ENCODE measurements around the gene TMEM147.
"Not testable (repeated sequence)": the region's sequence is repeated elsewhere in the genome, so short reads cannot be mapped to it uniquely, and the experiment has no call there.

TMEM147 gene

GRCh38 chr19:35565016-35565856 lies 19.8 kb downstream of the TMEM147 start:
- DNase-seq: no peak

DNA sequence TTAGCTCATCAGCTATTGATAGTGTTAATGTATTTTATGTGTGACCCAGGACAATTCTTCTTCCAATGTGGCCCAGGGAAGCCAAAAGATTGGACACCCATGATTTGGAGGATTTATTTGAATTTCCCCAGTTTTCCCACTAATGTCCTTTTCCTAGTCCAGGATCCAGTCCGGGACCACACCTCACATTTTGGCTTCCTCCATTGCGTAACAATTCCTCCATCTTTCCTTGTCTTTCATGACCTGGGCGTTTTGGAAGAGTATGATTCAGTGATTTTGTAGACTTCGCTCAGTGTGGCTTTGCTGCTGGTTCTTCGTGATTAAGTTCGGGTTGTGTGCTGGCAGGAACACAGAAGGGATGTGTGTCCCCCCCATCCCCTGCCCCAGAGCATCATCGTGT lies 21.3 kb downstream of the TMEM147 start:
- DNase-seq: no peak

DNA sequence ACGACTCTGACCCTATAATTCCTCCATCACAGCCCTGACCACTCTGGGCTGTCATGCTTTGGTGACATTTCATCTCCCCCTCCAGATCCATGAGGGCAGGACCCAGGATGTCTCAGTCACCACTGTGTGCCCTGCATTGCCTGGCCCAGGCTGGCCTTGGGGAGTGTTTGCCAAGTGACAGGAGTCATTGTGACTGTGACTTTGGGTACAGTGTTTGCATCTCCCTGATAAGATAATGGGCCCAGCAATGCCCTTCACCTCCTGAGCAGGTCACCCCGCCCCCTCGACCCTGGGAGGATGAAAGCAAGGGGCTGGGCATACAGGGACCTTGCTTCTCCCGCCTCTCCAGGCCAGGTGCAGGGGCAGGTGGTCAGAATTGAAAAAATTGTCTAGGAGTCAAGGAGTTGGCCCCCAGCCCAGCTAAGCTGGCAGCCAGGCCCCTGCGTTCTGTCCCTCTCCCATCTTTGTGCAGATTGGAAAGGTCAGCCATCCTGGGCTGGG lies 23.9 kb downstream of the TMEM147 start:
- no peak for DNase-seq

GRCh38 chr19:35571406-35571965 lies 26.1 kb downstream of the TMEM147 start:
- no peak for DNase-seq

DNA sequence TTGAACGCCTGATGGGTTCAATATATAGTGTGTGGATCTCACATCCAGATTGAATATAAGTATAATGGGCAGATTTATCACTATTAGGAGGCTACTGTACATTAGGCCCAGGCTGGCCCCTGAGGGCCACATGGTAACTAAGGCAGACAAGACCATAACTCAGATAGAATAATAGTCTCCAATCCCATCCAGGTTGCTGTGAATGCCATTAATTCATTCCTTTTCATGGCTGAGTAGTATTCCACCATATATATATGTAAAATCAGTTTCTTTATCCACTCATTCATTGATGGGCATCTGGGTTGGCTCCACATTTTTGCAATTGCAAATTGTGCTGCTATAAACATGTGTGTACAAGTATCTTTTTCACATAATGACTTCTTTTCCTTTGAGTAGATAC lies 32.5 kb downstream of the TMEM147 start:
- DNase-seq: no peak

- DNase-seq: no peak
These were observed 33.3 kb downstream of the TMEM147 start for GRCh38 chr19:35578707-35579106.

DNA sequence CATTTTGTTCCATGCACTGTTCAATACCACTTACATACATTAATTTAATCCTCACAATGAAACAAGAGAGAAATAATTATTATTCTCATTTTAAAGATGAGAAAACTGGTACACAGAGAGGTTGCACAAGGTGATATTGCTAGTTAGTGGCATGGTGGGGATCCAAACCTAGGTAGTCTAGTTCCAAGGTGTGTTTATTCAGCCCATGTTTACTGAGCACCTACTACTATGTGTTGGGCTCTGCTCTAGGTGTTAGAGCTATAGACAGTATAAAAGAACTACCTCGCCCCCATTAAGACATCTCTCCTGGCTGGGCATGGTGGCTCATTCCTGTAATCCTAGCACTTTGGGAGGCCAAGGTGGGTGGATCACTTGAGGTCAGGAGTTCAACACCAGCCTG lies 37.3 kb downstream of the TMEM147 start:
- DNase-seq: no peak

GRCh38 chr19:35585848-35586247 lies 40.4 kb downstream of the TMEM147 start, which contains the start of gene PMIS2:
PMIS2 (plus strand) TSS chr19:35586173; CDS start chr19:35586260, 87 bp downstream.
- no peak for DNase-seq

DNA sequence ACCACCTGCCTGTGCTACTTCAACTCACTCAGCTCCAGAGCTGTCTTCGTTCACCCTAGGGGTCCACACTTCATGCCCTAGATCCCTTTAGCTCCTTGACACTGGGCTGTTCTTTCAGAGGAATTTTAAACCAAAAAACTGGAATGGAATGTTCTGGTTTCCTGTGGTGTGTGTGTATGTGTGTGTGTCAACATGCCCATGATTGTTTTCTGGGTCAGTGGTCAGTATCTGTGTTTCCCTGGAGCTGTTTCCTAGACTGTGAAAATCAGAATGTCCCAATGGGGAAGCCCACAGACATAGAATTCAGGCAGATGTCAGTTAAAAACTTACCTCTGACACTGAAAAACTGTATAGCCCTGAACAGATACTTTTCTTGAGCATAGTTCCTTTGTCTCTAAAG lies 41.9 kb downstream of the TMEM147 start:
- no peak for DNase-seq

DNA sequence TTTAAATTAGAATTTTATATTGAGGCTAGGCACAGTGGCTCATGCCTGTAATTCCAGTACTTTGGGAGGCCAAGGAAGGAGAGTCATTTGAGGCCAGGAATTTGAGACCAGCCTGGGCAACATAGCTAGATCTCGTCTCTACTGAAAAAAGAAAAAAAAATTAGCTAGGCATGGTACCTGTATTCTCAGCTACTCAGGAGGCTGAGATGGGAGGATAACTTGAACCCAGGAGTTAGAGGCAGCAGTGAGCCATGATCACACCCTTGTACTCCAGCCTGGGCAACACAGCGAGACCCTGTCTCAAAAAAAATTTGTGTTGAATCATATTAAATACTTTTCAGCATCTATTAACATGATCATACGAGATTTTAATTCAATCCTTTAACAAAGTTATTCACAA lies 45.4 kb downstream of the TMEM147 start:
- no peak for DNase-seq

DNA sequence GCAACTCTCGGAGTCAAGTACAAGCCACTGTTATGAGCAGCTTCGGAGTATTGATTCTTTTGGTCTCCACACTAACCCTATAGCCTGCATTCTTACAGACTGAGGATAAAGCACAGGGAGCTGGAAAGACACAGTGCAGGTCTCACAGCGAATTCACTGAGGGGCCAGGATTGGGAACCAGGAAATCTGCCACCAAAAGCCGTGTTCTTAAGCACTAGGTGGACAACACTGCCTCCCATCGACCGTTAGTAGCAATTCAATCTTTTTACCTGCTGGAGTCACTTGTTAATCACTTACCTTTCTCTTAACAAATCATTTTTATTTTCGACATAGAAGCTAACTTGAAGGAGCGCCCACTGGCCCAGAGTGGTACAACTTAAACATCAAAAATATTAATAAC lies 46.8 kb downstream of the TMEM147 start:
- peak; percentile 5 for DNase-seq

- DNase-seq: not testable (repeated sequence)
These were observed 49.6 kb downstream of the TMEM147 start for GRCh38 chr19:35595026-35595425.

DNA sequence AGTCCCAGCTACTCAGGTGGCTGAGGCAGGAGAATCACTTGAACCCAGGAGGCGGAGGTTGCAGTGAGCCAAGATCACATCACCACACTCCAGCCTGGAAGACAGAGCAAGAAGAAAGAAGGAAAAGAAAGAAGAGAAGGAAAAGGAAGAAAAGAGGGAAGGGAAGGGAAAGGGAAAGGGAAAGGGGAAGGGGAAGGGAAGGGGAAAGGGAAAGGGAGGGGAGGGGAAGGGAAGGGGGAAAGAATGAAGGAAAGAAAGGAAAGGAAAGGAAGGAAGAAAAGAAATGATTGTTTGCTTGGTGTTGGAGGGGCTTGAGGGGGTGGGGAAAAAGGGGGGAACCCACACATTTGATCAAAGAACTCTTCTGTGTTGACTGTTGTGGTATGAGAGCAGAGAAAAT lies 50.5 kb downstream of the TMEM147 start:
- DNase-seq: no peak

DNA sequence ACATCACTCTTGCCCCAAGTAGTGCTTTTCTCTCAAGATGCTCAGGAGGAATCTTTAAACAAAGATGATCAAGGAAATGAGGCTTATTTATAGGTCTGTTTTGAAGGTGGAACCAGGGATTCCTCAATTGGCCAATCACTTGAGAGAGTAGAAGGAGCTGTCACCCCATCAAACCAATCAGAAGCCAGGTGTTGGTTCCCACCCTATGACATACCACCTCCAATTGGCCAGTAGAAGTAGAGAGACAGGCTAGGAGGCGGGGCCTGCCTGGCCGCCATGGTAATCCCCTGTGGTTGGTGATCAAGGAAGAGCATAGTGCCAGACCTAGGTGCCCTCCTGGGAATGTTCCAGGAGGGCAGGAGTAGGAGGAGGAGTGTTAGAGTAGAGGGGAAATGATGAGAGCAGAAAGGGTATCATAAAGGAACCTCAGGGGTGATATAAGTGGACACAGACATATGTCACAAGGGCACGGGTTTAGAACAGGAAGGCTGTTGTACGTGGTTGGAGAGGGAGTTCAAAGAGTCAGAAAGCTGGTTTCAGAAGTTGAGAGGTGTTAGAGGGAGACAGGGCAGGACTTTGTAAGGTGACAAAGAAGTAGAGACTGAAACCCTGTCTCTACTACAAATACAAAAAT lies 51.1 kb downstream of the TMEM147 start:
- DNase-seq: no peak

All from kidney glomerular epithelial cell (primary cell).